Liver (tissue), 3 donors: ENCODE measurements around the gene TSHZ2.

ENCODE experiments used
- JUND ChIP-seq, 2 donors: IDR thresholded peaks; 2 replicates each; pipeline ENCODE4 v1.6.1; 2016; ENCODE audit warnings: antibody characterized with exemption in 2 of 2
- TF ChIP-seq, protein P1 (sequence below): IDR thresholded peaks from 2 replicates; pipeline ENCODE4 v1.6.1; 2016; ENCODE audit warnings: antibody characterized with exemption
- TF ChIP-seq, protein P2 (sequence below): fragments of 150-350 bp; IDR thresholded peaks from 2 replicates; pipeline ENCODE4 v1.5.1; 2017; ENCODE audit warnings: improper control_type of control experiment, low read depth, low read length; ENCODE audit not compliant: missing input control
- donor health status: healthy.
- donor health status: healthy.

DNA sequence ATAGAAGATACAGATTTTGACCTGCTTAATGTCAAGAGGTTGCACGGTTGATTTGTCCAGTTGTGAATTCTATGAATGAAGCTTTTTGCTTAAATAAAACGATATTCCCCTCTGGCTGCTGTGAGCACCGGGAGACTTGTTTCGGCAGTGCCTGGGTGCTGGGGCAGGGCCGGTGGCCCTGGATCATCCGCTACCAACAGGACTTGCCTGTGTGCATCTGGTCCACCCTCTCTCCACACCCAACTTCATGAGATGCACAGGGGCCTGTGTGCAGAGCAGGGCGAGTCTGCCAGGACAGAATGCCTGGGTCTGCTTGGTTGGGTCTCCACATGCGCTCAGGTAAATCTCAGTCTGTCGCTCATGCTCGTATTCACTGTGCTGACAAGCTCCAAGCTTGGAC is 65.5 kb downstream of the TSHZ2 start:
- TF ChIP-seq, protein P1, sequence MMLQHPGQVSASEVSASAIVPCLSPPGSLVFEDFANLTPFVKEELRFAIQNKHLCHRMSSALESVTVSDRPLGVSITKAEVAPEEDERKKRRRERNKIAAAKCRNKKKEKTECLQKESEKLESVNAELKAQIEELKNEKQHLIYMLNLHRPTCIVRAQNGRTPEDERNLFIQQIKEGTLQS, result no peak
- no peak for TF ChIP-seq JUND (IDR thresholded peaks at IDR 0.05)
- TF ChIP-seq, protein P2, sequence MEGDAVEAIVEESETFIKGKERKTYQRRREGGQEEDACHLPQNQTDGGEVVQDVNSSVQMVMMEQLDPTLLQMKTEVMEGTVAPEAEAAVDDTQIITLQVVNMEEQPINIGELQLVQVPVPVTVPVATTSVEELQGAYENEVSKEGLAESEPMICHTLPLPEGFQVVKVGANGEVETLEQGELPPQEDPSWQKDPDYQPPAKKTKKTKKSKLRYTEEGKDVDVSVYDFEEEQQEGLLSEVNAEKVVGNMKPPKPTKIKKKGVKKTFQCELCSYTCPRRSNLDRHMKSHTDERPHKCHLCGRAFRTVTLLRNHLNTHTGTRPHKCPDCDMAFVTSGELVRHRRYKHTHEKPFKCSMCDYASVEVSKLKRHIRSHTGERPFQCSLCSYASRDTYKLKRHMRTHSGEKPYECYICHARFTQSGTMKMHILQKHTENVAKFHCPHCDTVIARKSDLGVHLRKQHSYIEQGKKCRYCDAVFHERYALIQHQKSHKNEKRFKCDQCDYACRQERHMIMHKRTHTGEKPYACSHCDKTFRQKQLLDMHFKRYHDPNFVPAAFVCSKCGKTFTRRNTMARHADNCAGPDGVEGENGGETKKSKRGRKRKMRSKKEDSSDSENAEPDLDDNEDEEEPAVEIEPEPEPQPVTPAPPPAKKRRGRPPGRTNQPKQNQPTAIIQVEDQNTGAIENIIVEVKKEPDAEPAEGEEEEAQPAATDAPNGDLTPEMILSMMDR, result no peak
